ENCODE measurements around the gene CFAP65.

DNA sequence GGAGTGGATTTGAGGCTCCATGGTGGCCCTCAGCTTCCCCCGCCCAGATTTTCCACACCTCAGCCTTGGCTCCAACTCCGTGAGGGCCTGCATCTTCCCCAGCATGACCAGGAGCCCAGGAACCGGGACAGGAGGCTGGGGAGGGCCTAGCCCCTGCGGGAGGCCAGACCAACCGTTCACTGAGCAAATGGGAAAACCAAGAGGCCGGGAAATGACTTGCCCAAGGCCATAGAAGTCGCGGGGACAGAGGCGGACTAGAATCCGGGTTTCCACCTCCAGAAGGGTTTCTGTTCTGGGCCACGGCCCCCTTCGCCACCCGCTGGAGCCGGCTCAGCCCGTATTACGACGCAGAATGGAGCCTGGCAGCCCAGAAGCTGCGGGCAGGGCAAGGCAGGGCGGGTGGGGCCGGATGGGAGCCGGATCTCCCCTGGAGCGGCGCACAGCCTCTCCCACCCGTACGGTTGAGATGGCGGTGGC lies 40.2 kb downstream of the CFAP65 start:
- TF ChIP-seq, protein P1, sequence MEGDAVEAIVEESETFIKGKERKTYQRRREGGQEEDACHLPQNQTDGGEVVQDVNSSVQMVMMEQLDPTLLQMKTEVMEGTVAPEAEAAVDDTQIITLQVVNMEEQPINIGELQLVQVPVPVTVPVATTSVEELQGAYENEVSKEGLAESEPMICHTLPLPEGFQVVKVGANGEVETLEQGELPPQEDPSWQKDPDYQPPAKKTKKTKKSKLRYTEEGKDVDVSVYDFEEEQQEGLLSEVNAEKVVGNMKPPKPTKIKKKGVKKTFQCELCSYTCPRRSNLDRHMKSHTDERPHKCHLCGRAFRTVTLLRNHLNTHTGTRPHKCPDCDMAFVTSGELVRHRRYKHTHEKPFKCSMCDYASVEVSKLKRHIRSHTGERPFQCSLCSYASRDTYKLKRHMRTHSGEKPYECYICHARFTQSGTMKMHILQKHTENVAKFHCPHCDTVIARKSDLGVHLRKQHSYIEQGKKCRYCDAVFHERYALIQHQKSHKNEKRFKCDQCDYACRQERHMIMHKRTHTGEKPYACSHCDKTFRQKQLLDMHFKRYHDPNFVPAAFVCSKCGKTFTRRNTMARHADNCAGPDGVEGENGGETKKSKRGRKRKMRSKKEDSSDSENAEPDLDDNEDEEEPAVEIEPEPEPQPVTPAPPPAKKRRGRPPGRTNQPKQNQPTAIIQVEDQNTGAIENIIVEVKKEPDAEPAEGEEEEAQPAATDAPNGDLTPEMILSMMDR (IDR thresholded peaks at IDR 0.05): no peak
- TF ChIP-seq POLR2A (IDR thresholded peaks at IDR 0.05): no peak
